K562 (cell line): ENCODE data around the gene DEDD2. TPM values are rescaled to one million over a fixed set of nuclear protein-coding genes. Genes with fewer than 3 reads are reported as not detected.

Experiments used
- BMI1 ChIP-seq: fragments of 150-350 bp; IDR thresholded peaks from 2 replicates; pipeline ENCODE4 v1.6.1; 2014; ENCODE audit warnings: low read length
- L3MBTL2 ChIP-seq: fragments of 450-650 bp; IDR thresholded peaks from 2 replicates; pipeline ENCODE4 v1.6.1; 2016; ENCODE audit warnings: mild to moderate bottlenecking, moderate library complexity
- MNT ChIP-seq, 2 experiments: fragments of 450-650 bp; conservative IDR thresholded peaks; 2 replicates each; pipeline ENCODE4 v1.6.1; 2017; ENCODE audit warnings: mild to moderate bottlenecking in 2 of 2, moderate library complexity in 2 of 2
- NCOR1 ChIP-seq: fragments of 450-650 bp; IDR thresholded peaks from 2 replicates; pipeline ENCODE4 v1.6.1; 2016; ENCODE audit warnings: mild to moderate bottlenecking, moderate library complexity
- NR2C1 ChIP-seq, 2 experiments: fragments of 450-650 bp; IDR thresholded peaks; 2 replicates each; pipeline ENCODE4 v1.6.1; 2017; ENCODE audit warnings: mild to moderate bottlenecking in 2 of 2, antibody characterized with exemption in 1 of 2, inconsistent platforms in 1 of 2, missing compliant biosample characterization in 1 of 2, missing genetic modification characterization in 1 of 2
- RB1 ChIP-seq: fragments of 450-650 bp; IDR thresholded peaks from 2 replicates; pipeline ENCODE4 v1.6.1; 2017; ENCODE audit warnings: low read depth, mild to moderate bottlenecking
- VEZF1 ChIP-seq: fragments of 200-800 bp; sonication (Bioruptor generic); IDR thresholded peaks from 2 replicates; pipeline ENCODE4 v1.6.1; 2017; ENCODE audit warnings: missing genetic modification characterization, missing compliant biosample characterization
- ZBTB40 ChIP-seq, 2 experiments: fragments of 450-650 bp in 1 of 2; sonication (generic) in 1 of 2; formaldehyde crosslinking in 1 of 2; IDR thresholded peaks; 2 replicates each; pipeline versions ENCODE4 v1.7.1 to v1.9.0; 2016 to 2022; ENCODE audit warnings: inconsistent platforms in 1 of 2, mild to moderate bottlenecking in 1 of 2, missing genetic modification reagents in 1 of 2
- ZNF431 ChIP-seq: sonication (generic); formaldehyde crosslinking; IDR thresholded peaks from 2 replicates; pipeline ENCODE4 v1.8.0; 2022; ENCODE audit warnings: mild to moderate bottlenecking, missing genetic modification reagents
- polyA plus RNA-seq, 8 experiments: library from polyadenylated mRNA; depleted of rRNA in 4 of 8; stranded (reverse) in 5 of 8; unstranded in 3 of 8; fragments of >200 nt; fragmentation: Nextera tagmentation in 2 of 8; fragmentation: Illumina TruSeq in 1 of 8; extraction: Ambion mirVana in 2 of 8; extraction: Trizol in 1 of 8; gene quantifications; 2 replicates each; pipeline versions ENCODE4 v1.2.1 to v1.2.3, GENCODE V29; 2011 to 2014; ENCODE audit warnings: inconsistent platforms in 1 of 8, missing spikeins in 1 of 8
- total RNA-seq, 7 experiments: library from RNA; depleted of rRNA in 6 of 7; stranded (reverse); fragments of >200 nt in 6 of 7; fragmentation: Illumina TruSeq in 2 of 7; extraction: Trizol in 2 of 7; gene quantifications; 2 replicates each; pipeline versions ENCODE4 v1.2.1 to v1.2.3, GENCODE V29; 2011 to 2021; ENCODE audit warnings: low replicate concordance in 1 of 7
- TF ChIP-seq, protein P1 (sequence below), 2 experiments: fragments of 450-650 bp in 1 of 2; sonication (generic) in 1 of 2; formaldehyde crosslinking; conservative IDR thresholded peaks; 2 replicates each; pipeline versions ENCODE4 v1.4.0 to v1.8.1; 2020 to 2022; ENCODE audit warnings: mild to moderate bottlenecking in 1 of 2, missing genetic modification reagents in 1 of 2

The DEDD2 gene
- total and polyA plus RNA-seq, 9 of the 15 experiments (the other 6 are each of a cell fraction or from before 2014, with no cell fraction given), result 4.3 to 43.0 (median 29.2) TPM

GRCh38 chr19:42219812-42220750 lies 2.6 kb upstream of the DEDD2 start, which contains the start of gene ZNF526 (continued):
- TF ChIP-seq ZBTB40 (IDR thresholded peaks at IDR 0.05) (no peak), ZBTB40 (CRISPR knock-in tag; IDR thresholded peaks at IDR 0.05) (no peak), NCOR1 (no peak), VEZF1 (CRISPR knock-in tag) (peak; percentile 63), MNT (conservative IDR thresholded peaks at IDR 0.05) (peak; percentile 85 to 90), BMI1 (no peak), L3MBTL2 (peak; percentile 86), RB1 (peak; percentile 32), ZNF431 (CRISPR knock-in tag) (no peak), NR2C1 (IDR thresholded peaks at IDR 0.05) (no peak), NR2C1 (tag; IDR thresholded peaks at IDR 0.05) (no peak)
- TF ChIP-seq, protein P1, sequence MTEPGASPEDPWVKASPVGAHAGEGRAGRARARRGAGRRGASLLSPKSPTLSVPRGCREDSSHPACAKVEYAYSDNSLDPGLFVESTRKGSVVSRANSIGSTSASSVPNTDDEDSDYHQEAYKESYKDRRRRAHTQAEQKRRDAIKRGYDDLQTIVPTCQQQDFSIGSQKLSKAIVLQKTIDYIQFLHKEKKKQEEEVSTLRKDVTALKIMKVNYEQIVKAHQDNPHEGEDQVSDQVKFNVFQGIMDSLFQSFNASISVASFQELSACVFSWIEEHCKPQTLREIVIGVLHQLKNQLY (CRISPR knock-in tag; conservative IDR thresholded peaks at IDR 0.05), result no peak
